ENCODE results near the gene HIC1.

GRCh38 chr17:2065949-2066400, 11.1 kb downstream of the HIC1 start:
- no peak for TF ChIP-seq CTCF (IDR thresholded peaks at IDR 0.05; ENCODE audit: low read depth, low read length, missing input control)
- TF ChIP-seq, protein P1, sequence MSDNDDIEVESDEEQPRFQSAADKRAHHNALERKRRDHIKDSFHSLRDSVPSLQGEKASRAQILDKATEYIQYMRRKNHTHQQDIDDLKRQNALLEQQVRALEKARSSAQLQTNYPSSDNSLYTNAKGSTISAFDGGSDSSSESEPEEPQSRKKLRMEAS (IDR thresholded peaks at IDR 0.05): no peak
- no peak for TF ChIP-seq TAF1 (conservative IDR thresholded peaks at IDR 0.05)
- TF ChIP-seq YY1 (IDR thresholded peaks at IDR 0.05): no peak
- TF ChIP-seq JUND (IDR thresholded peaks at IDR 0.05): no peak
- TF ChIP-seq FOXA1 (IDR thresholded peaks at IDR 0.05): no peak
- TF ChIP-seq, protein P2, sequence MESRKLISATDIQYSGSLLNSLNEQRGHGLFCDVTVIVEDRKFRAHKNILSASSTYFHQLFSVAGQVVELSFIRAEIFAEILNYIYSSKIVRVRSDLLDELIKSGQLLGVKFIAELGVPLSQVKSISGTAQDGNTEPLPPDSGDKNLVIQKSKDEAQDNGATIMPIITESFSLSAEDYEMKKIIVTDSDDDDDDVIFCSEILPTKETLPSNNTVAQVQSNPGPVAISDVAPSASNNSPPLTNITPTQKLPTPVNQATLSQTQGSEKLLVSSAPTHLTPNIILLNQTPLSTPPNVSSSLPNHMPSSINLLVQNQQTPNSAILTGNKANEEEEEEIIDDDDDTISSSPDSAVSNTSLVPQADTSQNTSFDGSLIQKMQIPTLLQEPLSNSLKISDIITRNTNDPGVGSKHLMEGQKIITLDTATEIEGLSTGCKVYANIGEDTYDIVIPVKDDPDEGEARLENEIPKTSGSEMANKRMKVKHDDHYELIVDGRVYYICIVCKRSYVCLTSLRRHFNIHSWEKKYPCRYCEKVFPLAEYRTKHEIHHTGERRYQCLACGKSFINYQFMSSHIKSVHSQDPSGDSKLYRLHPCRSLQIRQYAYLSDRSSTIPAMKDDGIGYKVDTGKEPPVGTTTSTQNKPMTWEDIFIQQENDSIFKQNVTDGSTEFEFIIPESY (IDR thresholded peaks at IDR 0.05): no peak
- no peak for TF ChIP-seq SP1 (IDR thresholded peaks at IDR 0.05)
- no peak for TF ChIP-seq REST (IDR thresholded peaks at IDR 0.05)
- TF ChIP-seq, protein P3, sequence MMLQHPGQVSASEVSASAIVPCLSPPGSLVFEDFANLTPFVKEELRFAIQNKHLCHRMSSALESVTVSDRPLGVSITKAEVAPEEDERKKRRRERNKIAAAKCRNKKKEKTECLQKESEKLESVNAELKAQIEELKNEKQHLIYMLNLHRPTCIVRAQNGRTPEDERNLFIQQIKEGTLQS (IDR thresholded peaks at IDR 0.05): no peak
- TF ChIP-seq HNF4G (IDR thresholded peaks at IDR 0.05): no peak
- no peak for TF ChIP-seq RAD21 (IDR thresholded peaks at IDR 0.05)
- no peak for TF ChIP-seq RXRA (IDR thresholded peaks at IDR 0.05)

Data from liver (tissue), 3 donors.